HG03139 (cell line): ENCODE data around the gene CST3.

Experiments used
- ATAC-seq: cut with Tn5 transposase; IDR thresholded peaks from one replicate; pipeline ENCODE4 v1.9.1; 2021; ENCODE audit not compliant: unreplicated experiment

The CST3 gene

GRCh38 chr20:23605867-23606651 is 31.7 kb downstream of the CST3 start, which contains the start of gene CST9:
Gene CST9 (minus strand): TSS chr20:23605917. CDS start chr20:23605864, 53 bp downstream.
- no peak for ATAC-seq

GRCh38 chr20:23604306-23604705 is 33.4 kb downstream of the CST3 start:
- no peak for ATAC-seq

- no peak for ATAC-seq
Measured at GRCh38 chr20:23603321-23603720, 34.4 kb downstream of the CST3 start.

- ATAC-seq, result no peak
Measured at GRCh38 chr20:23602699-23603098, 35.1 kb downstream of the CST3 start.

- ATAC-seq, result no peak
Measured at GRCh38 chr20:23602241-23602640, 35.5 kb downstream of the CST3 start.

GRCh38 chr20:23601715-23602114 is 36.0 kb downstream of the CST3 start:
- no peak for ATAC-seq

- ATAC-seq, result no peak
Measured at GRCh38 chr20:23598481-23598880, 39.3 kb downstream of the CST3 start.

GRCh38 chr20:23596579-23597250 is 41.0 kb downstream of the CST3 start:
- ATAC-seq, result no peak

- ATAC-seq, result no peak
Measured at GRCh38 chr20:23595941-23596340, 41.8 kb downstream of the CST3 start.

GRCh38 chr20:23588434-23589403 is 49.0 kb downstream of the CST3 start:
- no peak for ATAC-seq

GRCh38 chr20:23587631-23588030 is 50.1 kb downstream of the CST3 start:
- ATAC-seq, result no peak

- ATAC-seq, result no peak
Measured at GRCh38 chr20:23586735-23587525, 50.8 kb downstream of the CST3 start.

- ATAC-seq, result no peak
Measured at GRCh38 chr20:23585808-23586734, 51.7 kb downstream of the CST3 start.

- ATAC-seq, result no peak
Measured at GRCh38 chr20:23585449-23585807, 52.3 kb downstream of the CST3 start.

GRCh38 chr20:23584434-23585199 is 53.1 kb downstream of the CST3 start:
- ATAC-seq, result no peak
